ENCODE data around the gene VPS11.

DNA sequence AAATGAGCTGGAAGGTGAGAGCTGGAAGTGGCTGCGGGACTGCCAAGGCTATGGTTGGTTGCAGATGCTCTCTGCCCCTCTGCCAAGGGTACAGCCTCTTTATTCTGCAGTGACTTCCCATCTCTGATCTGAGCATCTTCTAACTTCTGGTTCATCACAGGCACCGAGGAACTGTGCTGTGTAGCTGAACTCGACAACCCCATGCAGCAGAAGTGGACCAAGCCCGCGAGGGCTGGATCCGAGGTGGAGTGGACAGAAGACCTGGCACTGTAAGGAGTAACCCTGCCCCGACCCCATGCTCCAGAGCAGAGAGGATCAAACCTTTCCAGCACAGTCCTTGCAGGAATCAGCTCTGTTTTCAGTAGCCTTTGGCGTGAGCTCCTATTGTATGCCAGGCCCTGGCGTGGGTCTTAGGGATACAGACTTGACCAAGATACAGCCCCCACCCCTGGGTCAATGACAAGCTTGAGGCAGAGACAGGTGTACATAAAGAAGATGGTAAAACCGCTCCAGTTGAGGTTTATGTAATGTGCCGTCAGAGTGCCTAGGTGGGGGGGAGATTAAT lies 43.8 kb downstream of the VPS11 start:
- TF ChIP-seq POLR2A (IDR thresholded peaks at IDR 0.05), result no peak
- TF ChIP-seq EP300 (IDR thresholded peaks at IDR 0.05), result no peak
- TF ChIP-seq, protein P1, sequence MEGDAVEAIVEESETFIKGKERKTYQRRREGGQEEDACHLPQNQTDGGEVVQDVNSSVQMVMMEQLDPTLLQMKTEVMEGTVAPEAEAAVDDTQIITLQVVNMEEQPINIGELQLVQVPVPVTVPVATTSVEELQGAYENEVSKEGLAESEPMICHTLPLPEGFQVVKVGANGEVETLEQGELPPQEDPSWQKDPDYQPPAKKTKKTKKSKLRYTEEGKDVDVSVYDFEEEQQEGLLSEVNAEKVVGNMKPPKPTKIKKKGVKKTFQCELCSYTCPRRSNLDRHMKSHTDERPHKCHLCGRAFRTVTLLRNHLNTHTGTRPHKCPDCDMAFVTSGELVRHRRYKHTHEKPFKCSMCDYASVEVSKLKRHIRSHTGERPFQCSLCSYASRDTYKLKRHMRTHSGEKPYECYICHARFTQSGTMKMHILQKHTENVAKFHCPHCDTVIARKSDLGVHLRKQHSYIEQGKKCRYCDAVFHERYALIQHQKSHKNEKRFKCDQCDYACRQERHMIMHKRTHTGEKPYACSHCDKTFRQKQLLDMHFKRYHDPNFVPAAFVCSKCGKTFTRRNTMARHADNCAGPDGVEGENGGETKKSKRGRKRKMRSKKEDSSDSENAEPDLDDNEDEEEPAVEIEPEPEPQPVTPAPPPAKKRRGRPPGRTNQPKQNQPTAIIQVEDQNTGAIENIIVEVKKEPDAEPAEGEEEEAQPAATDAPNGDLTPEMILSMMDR (IDR thresholded peaks at IDR 0.05), result no peak
